GM10248 (cell line): ENCODE data around the gene FAM234A.
"Not testable (repeated sequence)": the region's sequence is repeated elsewhere in the genome, so short reads cannot be mapped to it uniquely, and the experiment has no call there.

Source experiments
- CTCF ChIA-PET: fragments of 300-600 bp; sonication (Branson Sonifier 250); formaldehyde crosslinking; extraction: SDS; loops from one replicate; lab custom pipeline; 2021; ENCODE audit warnings: antibody characterized with exemption; lab: Yijun Ruan, JAX
- POLR2A ChIA-PET: fragments of 350-650 bp; sonication (Branson Sonifier 250); formaldehyde crosslinking; extraction: SDS; loops from one replicate; lab custom pipeline; 2020; ENCODE audit warnings: antibody characterized with exemption; lab: Yijun Ruan, JAX
- DNase-seq: peaks from one replicate; pipeline ENCODE4 v3.0.0; 2012; ENCODE audit errors: extremely low spot score
- TF ChIP-seq, protein P1 (sequence below): IDR thresholded peaks from 2 replicates; pipeline ENCODE4 v1.5.1; 2012; ENCODE audit warnings: mild to moderate bottlenecking, low read depth; ENCODE audit errors: extremely low read depth, missing control alignments, control extremely low read depth

FAM234A gene

DNA sequence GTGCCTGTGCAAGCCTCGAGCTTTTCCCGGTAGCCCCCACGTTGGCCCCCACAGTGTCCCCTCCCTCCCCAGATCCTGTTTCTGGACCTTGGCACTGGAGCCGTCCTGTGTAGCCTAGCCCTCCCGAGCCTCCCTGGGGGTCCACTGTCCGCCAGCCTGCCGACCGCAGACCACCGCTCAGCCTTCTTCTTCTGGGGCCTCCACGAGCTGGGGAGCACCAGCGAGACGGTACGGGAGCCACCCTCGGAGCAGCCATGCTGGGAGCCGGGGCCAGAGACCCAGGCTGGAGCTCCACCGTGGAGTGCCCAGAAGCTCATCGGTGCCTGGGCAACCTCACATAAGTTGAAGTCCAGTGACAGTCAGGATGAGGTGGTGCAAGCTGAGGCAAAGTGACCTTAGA lies 29.3 kb downstream of the FAM234A start:
- ChIA-PET POLR2A (no interaction called here), CTCF (interaction anchor here (0.9 kb wide), 1 partner anchor 11 kb away, joined by 3 read pairs; no protein-coding TSS in a partner anchor)
- DNase-seq, result no peak
- TF ChIP-seq, protein P1, sequence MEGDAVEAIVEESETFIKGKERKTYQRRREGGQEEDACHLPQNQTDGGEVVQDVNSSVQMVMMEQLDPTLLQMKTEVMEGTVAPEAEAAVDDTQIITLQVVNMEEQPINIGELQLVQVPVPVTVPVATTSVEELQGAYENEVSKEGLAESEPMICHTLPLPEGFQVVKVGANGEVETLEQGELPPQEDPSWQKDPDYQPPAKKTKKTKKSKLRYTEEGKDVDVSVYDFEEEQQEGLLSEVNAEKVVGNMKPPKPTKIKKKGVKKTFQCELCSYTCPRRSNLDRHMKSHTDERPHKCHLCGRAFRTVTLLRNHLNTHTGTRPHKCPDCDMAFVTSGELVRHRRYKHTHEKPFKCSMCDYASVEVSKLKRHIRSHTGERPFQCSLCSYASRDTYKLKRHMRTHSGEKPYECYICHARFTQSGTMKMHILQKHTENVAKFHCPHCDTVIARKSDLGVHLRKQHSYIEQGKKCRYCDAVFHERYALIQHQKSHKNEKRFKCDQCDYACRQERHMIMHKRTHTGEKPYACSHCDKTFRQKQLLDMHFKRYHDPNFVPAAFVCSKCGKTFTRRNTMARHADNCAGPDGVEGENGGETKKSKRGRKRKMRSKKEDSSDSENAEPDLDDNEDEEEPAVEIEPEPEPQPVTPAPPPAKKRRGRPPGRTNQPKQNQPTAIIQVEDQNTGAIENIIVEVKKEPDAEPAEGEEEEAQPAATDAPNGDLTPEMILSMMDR, result no peak

GRCh38 chr16:264440-264951 lies 29.9 kb downstream of the FAM234A start:
- CTCF ChIA-PET, result interaction anchor here (0.9 to 1.6 kb wide), 2 partner anchors 11 to 158 kb away, joined by 3 to 4 read pairs; no protein-coding TSS in a partner anchor
- DNase-seq, result no peak
- TF ChIP-seq, protein P1, result no peak
- POLR2A ChIA-PET, result no interaction called here

GRCh38 chr16:265002-265529 lies 30.4 kb downstream of the FAM234A start:
- CTCF ChIA-PET, result interaction anchor here (1.6 kb wide), 1 partner anchor 158 kb away, joined by 4 read pairs; no protein-coding TSS in a partner anchor
- POLR2A ChIA-PET, result no interaction called here
- DNase-seq, result no peak
- TF ChIP-seq, protein P1, result no peak

DNA sequence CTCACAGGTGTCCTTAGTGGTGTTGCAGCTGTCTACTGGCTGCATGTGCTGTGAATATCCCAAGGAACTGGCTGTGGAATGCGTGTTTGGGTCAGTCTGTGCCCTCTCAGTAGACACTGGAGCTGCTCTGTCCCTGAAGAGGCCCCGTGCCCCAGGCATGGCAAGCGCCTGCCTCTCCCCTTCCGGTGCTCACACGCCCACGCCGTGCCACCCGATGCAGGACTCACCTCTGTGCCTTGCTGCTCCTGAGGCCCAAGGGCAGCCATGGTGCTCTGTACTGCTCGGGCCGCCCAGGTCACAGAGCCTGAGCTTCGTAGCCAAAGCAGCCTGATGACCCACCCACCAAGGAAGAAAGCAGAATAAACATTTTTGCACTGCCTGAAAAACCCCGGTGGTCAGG lies 31.1 kb downstream of the FAM234A start:
- CTCF ChIA-PET, result interaction anchor here (1.6 kb wide), 1 partner anchor 159 kb away, joined by 4 read pairs; no protein-coding TSS in a partner anchor
- DNase-seq, result no peak
- TF ChIP-seq, protein P1, result no peak
- POLR2A ChIA-PET, result no interaction called here

DNA sequence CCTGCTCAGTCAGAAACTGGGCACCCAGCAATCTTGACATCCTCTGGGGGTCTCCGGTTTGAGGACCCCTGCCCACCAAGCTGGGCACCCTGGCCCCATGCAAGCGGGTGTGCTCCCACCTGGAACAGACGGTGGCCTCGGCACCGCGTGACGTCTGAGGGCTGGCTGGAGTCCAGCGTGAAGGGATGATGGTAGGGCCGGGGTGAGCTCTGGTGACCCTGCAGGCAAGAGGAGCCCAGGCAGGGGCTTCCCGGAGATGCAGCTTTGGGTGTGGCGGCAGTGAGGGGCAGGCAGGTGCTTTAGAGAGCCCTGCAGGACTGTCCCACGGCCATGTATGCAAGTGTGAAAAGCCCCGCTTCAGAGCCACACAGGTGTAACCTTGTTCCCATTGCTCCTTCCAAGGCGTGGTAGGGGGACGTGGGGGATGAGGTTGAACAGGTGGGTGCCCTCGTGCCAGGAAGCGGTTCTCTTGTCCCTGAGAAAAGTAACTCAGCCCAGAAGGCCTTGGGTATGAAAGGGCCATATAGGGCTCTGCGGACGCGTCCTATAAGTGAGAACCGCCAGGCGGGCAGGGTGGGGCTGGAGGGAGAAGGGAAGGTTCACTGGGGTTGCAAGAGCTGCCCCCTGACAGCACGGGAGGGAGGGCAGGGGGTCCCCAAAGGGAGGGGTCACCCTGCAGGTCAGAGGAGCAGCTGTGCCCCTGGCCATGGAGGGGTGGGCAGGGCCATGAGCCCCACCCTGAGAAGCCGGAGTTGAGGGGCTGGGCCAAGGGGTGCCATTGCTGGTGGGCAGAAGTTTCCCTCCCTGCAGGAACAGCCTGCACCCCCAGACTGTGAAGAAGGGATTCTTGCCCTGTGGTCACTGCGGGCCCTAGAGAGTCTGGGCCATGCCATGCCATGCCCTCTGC lies 31.9 kb downstream of the FAM234A start:
- TF ChIP-seq, protein P1, result no peak
- POLR2A ChIA-PET, result no interaction called here
- CTCF ChIA-PET, result interaction anchor here (1.6 kb wide), 1 partner anchor 160 kb away, joined by 4 read pairs; no protein-coding TSS in a partner anchor
- no peak for DNase-seq

GRCh38 chr16:267562-267961 lies 32.9 kb downstream of the FAM234A start:
- CTCF ChIA-PET, POLR2A ChIA-PET, DNase-seq: not testable (repeated sequence)
